H1 (cell line): Measurements from ENCODE around the gene TADA2B. TPM values are rescaled to one million over a fixed set of nuclear protein-coding genes. Genes with fewer than 3 reads are reported as not detected.

Experiments used
- GABPA ChIP-seq: IDR thresholded peaks from 2 replicates; pipeline ENCODE4 v1.6.1; 2011; ENCODE audit warnings: mild to moderate bottlenecking, low read length, moderate library complexity, borderline replicate concordance; ENCODE audit not compliant: insufficient read depth
- HDAC6 ChIP-seq: IDR thresholded peaks from one replicate; pipeline ENCODE4 v1.7.1; 2012; ENCODE audit warnings: low read depth, mild to moderate bottlenecking, inconsistent platforms, low read length, moderate library complexity
- KDM4A ChIP-seq: IDR thresholded peaks from one replicate; pipeline ENCODE4 v1.7.1; 2012; ENCODE audit warnings: low read depth, mild to moderate bottlenecking, moderate library complexity, low read length, inconsistent platforms; ENCODE audit not compliant: severe bottlenecking
- PHF8 ChIP-seq: fragments of 200-600 bp; sonication (generic); conservative IDR thresholded peaks from 2 replicates; pipeline ENCODE4 v1.7.1; 2012; ENCODE audit warnings: low read depth, mild to moderate bottlenecking, inconsistent platforms, low read length, moderate library complexity
- SAP30 ChIP-seq: fragments of 300-600 bp; sonication (generic); IDR thresholded peaks from 2 replicates; pipeline ENCODE4 v1.7.1; 2012; ENCODE audit warnings: low read length, moderate library complexity, mild to moderate bottlenecking, inconsistent platforms; ENCODE audit not compliant: insufficient read depth, insufficient replicate concordance
- SP4 ChIP-seq: IDR thresholded peaks from 2 replicates; pipeline ENCODE4 v1.6.1; 2012; ENCODE audit warnings: low read length, inconsistent platforms
- polyA plus RNA-seq, 7 experiments: library from polyadenylated mRNA; depleted of rRNA in 3 of 7; stranded (reverse) in 5 of 7; unstranded in 2 of 7; fragments of >200 nt in 5 of 7; fragments of 200-250 nt in 2 of 7; gene quantifications; 1 replicate in 5 of 7; 2 replicates in 1 of 7; 4 replicates in 1 of 7; pipeline versions ENCODE4 v1.2.1 to v1.2.3, GENCODE V29; 2011 to 2013; ENCODE audit warnings: missing spikeins in 2 of 7, mixed read lengths in 2 of 7
- total RNA-seq: library from RNA; stranded (reverse); fragmentation: NEBNext Ultra II Directional; extraction: Animal tissue kit (Norgen Biotek cat#: 25700); gene quantifications from 2 replicates; pipeline ENCODE4 v1.2.1, GENCODE V29; 2021

The TADA2B gene
- total and polyA plus RNA-seq, 2 of the 8 experiments (the other 6 are each of a cell fraction or from before 2014, with no cell fraction given): 5.7 to 12.1 TPM

GRCh38 chr4:7058792-7059191, 15.6 kb downstream of the TADA2B start (continued):
- TF ChIP-seq KDM4A: no peak
- no peak for TF ChIP-seq SAP30
- TF ChIP-seq HDAC6: no peak
- no peak for TF ChIP-seq PHF8
- no peak for TF ChIP-seq SP4
- no peak for TF ChIP-seq GABPA
- TF ChIP-seq, all 59 proteins: peak for 0
